HFFc6 (cell line): ENCODE measurements around the gene ABCG2. TPM values are rescaled to one million over a fixed set of nuclear protein-coding genes. Genes with fewer than 3 reads are reported as not detected.

ENCODE experiments used
- DNase-seq: peaks from one replicate; pipeline ENCODE4 v3.0.0-alpha.2; 2018
- H3K27ac Mint-ChIP-seq: 2 replicates; pipeline ENCODE4 v1.8.0; 2020; ENCODE audit warnings: mild to moderate bottlenecking, mixed read lengths
- H3K27me3 Mint-ChIP-seq: 2 replicates; pipeline ENCODE4 v1.8.0; 2021; ENCODE audit warnings: mild to moderate bottlenecking, moderate library complexity, mixed read lengths; ENCODE audit not compliant: insufficient read depth
- H3K36me3 Mint-ChIP-seq: 2 replicates; pipeline ENCODE4 v1.8.0; 2021; ENCODE audit warnings: low read depth, mixed read lengths
- H3K4me1 Mint-ChIP-seq: 2 replicates; pipeline ENCODE4 v1.8.0; 2020; ENCODE audit warnings: low read depth, mixed read lengths
- H3K4me3 Mint-ChIP-seq: 2 replicates; pipeline ENCODE4 v1.8.0; 2020; ENCODE audit warnings: mild to moderate bottlenecking, moderate library complexity, mixed read lengths
- H3K9me3 Mint-ChIP-seq: 2 replicates; pipeline ENCODE4 v1.8.0; 2020; ENCODE audit warnings: mild to moderate bottlenecking, mixed read lengths
- total RNA-seq, 6 experiments: library from RNA; stranded (reverse); fragmentation: NEBNext Ultra II Directional; extraction: Animal tissue kit (Norgen Biotek cat#: 25700); gene quantifications; 2 replicates in 1 of 6; 3 replicates in 5 of 6; pipeline ENCODE4 v1.2.3, GENCODE V29; 2021
- TF ChIP-seq, protein P1 (sequence below): fragments of 200-600 bp; sonication (generic); IDR thresholded peaks from 2 replicates; pipeline ENCODE4 v1.5.0; 2021; ENCODE audit warnings: antibody characterized with exemption, mild to moderate bottlenecking

The ABCG2 gene
- total RNA-seq, 6 experiments from 2014 or later, result 0.10 to 0.33 (median 0.13) TPM

DNA sequence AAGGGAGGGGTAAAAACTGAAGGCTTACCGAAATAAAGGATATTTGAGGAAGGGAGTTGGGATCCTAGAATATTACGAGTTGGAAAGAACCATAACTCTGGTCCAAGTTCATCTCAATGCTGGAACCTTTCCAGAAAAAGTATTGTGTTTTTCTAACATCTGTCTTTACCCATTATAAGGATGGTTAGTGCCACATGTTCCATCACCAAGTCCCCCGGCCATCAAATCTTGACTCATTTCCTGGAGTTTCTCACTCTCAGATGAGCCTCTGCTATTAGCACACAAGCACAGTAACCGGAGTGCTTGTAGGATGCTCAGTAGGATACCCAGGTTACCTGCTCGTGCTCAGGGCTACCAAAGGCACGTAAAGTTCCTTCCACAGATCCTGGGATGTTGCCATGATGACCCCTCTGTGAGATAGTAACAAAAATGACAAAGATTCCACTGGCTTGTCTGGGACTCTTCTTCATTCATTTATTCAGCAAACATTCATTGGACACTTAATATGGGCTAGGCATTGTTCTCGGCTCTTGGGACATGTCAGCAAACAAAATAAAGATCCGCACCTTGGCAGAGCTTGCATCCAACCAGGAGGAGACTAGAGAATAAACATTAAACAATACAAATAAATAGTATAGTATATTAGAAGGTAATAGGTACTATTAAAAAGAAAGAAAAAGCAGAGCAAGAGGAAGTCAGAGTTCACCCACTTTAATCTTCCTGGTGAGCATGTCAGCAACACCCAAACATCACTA is 114.7 kb downstream of the ABCG2 start:
- H3K27me3 Mint-ChIP-seq, result no peaks in the 10 kb centered on the region

DNA sequence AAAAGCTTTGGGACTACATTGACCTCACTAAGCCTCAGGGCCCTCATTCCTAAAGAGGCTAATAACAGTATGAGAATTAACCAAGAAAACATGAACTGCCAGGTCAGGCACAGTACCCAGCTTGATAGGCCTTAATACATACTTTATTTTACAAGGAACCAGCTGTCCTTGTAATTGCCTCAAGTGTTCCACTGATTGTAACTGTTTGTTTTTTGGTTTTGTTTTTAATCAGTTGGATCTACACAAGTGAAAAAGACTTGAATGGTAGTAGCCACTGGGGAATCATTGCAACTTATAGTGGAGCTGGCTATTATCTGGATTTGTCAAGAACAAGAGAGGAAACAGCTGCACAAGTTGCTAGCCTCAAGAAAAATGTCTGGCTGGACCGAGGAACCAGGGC is 115.4 kb downstream of the ABCG2 start:
- Mint-ChIP-seq H3K4me3 (no peak overlapping the region), H3K27ac (no peak overlapping the region), H3K36me3 (peaks cover 18% of the 10 kb centered on the region; the same call in 1 of the 2 replicates), H3K27me3 (no peaks in the 10 kb centered on the region), H3K4me1 (peaks cover 19% of the 10 kb centered on the region), H3K9me3 (no peaks in the 10 kb centered on the region)
- no peak for DNase-seq
- TF ChIP-seq, protein P1, sequence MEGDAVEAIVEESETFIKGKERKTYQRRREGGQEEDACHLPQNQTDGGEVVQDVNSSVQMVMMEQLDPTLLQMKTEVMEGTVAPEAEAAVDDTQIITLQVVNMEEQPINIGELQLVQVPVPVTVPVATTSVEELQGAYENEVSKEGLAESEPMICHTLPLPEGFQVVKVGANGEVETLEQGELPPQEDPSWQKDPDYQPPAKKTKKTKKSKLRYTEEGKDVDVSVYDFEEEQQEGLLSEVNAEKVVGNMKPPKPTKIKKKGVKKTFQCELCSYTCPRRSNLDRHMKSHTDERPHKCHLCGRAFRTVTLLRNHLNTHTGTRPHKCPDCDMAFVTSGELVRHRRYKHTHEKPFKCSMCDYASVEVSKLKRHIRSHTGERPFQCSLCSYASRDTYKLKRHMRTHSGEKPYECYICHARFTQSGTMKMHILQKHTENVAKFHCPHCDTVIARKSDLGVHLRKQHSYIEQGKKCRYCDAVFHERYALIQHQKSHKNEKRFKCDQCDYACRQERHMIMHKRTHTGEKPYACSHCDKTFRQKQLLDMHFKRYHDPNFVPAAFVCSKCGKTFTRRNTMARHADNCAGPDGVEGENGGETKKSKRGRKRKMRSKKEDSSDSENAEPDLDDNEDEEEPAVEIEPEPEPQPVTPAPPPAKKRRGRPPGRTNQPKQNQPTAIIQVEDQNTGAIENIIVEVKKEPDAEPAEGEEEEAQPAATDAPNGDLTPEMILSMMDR, result no peak

More for the DNA sequence above, 114.7 kb downstream of the ABCG2 start:
- no peak overlapping the region for H3K27ac Mint-ChIP-seq
- no peak for DNase-seq
- no peaks in the 10 kb centered on the region for H3K9me3 Mint-ChIP-seq
- H3K4me1 Mint-ChIP-seq, result peaks cover 19% of the 10 kb centered on the region
- TF ChIP-seq, protein P1, result no peak
- H3K36me3 Mint-ChIP-seq, result peaks cover 24% of the 10 kb centered on the region; the same call in 1 of the 2 replicates
- H3K4me3 Mint-ChIP-seq, result no peak overlapping the region

DNA sequence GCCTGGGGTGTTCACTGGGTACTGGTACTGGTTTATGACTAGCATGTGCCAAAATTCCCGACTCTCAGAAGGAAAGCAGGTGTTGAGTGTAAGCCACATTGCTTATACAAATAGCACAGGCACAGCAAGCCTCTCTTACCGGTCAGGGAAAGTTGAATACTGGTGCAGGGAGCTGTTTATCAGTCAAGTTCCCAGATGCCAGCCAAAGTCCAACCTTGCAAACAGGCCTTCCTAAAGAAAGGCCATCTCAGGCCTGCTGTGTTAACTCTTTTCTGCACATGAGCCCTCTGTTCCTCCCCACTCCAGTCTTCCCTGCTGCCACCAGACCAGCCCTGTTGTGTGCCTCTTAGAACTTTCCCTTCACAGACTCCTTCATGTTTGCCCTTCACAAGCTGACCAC is 116.8 kb downstream of the ABCG2 start:
- peaks cover 22% of the 10 kb centered on the region for H3K36me3 Mint-ChIP-seq
- peaks cover 31% of the 10 kb centered on the region for H3K4me1 Mint-ChIP-seq
- H3K27me3 Mint-ChIP-seq, result no peaks in the 10 kb centered on the region
- no peaks in the 10 kb centered on the region for H3K9me3 Mint-ChIP-seq
- DNase-seq, result no peak
- H3K27ac Mint-ChIP-seq, result no peak overlapping the region
- TF ChIP-seq, protein P1, result no peak
- no peak overlapping the region for H3K4me3 Mint-ChIP-seq

DNA sequence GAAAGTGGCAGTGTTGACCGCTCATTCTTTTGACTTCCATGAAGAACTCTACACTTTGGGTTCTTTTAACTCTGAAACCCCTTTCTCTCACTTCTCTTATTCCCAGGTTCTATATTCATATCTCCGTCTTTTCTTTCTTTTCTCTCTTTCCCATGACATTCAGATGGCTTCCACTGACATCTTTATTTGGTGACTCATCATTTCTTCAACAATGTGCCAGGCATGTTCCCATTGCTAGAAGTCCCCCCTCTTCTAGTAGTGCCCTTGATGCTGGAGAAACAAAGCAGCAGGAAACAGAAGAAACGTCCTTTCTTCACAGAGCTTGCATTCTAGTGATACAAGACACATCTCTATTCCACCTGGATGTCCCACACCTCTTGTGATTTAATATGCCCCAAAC is 117.7 kb downstream of the ABCG2 start:
- TF ChIP-seq, protein P1, result no peak
- Mint-ChIP-seq H3K36me3 (peaks cover 25% of the 10 kb centered on the region), H3K27ac (no peak overlapping the region), H3K4me3 (no peak overlapping the region), H3K9me3 (no peaks in the 10 kb centered on the region), H3K4me1 (peaks cover 24% of the 10 kb centered on the region), H3K27me3 (no peaks in the 10 kb centered on the region)
- no peak for DNase-seq

Other genes starting within 250 kb of the ABCG2 start
- 10 to 100 TPM in 1 of 6 experiments, 1 to 10 TPM in 5; 5.9 to 10.8 (median 7.1) TPM for gene SPP1, start 182.9 kb downstream of the ABCG2 start, total RNA-seq
- gene PKD2, start 151.0 kb downstream of the ABCG2 start, total RNA-seq, result 100 to 1,000 TPM in 1 of 6 experiments, 10 to 100 TPM in 5; 67.8 to 103 (median 70.4) TPM
- gene PPM1K, start 125.9 kb upstream of the ABCG2 start, total RNA-seq, result 10 to 100 TPM in 1 of 6 experiments, 1 to 10 TPM in 5; 5.8 to 11.6 (median 6.7) TPM
- 1 to 10 TPM in 1 of 6 experiments, under 1 TPM in 5; 0.33 to 1.1 (median 0.55) TPM for gene HERC6, start 220.2 kb upstream of the ABCG2 start, total RNA-seq